GM21526 (cell line): ENCODE results near the gene NRP1.
"Not testable (repeated sequence)": the region's sequence is repeated elsewhere in the genome, so short reads cannot be mapped to it uniquely, and the experiment has no call there.

Source experiments
- ATAC-seq: cut with Tn5 transposase; IDR thresholded peaks from one replicate; pipeline ENCODE4 v1.9.1; 2021; ENCODE audit warnings: moderate library complexity; ENCODE audit not compliant: unreplicated experiment, low FRiP score

The NRP1 gene

DNA sequence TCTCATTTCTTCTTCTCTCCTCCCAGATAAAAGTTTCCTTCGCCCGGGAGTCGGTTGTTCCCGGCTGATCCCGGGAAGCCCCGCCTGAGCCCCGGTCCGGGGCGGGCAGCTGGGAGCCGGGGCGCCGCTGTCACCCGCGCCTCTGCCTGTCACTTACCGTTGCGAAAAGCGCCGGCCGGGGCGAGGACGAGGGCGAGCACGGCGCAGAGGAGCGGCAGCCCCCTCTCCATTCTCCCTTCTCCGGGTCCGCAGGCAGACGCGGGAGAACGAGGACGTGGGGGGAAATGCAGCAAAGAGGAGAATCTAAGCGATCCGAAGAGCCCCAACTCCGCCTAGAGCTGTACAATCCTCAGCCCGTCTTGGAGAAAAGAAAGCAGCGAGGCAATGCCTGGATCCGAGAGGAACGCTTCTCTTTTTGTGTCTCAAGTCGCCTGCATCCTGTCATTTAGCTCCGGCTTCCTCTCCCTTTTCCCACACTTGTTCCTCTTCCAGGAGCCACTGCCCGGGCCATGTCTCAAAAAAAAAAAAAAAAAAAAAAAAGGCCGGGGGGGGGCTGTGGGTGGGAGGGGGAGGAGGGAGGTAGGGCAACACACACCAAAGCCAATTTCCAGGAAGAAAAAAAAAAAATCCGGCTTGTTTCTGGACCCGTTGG, at the start of gene NRP1:
TSS of gene NRP1 (minus strand) at position 515 of the 652 bp plus-strand sequence. CDS start at position 230, 285 bp downstream.
- no peak for ATAC-seq

DNA sequence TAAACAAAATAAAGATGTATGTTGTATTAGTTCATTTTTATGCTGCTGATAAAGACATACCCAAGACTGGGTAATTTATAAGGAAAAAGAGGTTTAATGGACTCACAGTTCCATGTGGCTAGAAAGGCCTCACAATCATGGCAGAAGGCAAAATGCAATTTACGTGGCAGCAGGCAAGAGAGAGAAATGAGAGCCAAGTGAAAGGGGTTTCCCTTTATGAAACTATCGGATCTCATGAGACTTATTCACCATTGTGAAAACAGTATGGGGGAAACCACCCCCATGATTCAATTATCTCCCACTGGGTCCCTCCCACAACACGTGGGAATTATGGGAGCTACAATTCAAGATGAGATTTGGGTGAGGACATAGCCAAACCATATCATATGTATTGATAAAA, 49.7 kb upstream of the NRP1 start:
- ATAC-seq, result not testable (repeated sequence)

DNA sequence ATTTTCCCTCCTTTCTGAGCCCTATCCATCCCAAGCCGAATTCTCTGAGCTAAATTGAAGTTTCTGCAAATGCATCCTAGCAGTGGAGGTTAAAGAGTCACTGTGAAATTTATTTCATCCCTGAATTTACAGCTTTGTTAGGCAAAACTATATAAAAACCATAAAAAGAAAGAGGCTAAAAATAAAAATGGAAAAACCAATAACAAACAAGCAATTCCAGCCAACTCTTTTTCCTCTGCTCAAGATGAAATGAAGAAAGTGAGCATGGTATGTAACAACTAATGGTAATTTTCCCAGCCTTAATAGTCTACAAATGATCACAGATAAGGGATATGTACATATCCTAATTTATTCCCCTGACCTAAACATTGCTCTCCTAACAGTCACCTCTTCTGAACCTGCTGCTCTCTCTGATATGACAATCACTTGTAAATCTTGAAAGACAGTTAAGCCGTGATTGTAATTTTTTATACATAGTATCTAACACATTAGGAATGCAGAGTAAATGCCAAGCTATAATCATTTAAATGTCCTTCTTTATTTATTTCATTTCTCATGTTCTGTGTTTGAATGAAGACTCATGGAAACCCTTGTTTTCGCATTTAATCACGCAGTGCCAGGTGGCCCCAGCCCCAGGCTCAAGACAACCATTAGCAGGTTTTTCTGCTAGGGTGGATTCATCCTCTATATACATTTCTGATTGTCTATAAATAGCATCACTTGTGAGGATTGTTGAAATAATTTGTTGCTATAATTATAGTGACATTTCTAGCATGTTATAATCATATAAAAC, 48.6 kb upstream of the NRP1 start:
- no peak for ATAC-seq

DNA sequence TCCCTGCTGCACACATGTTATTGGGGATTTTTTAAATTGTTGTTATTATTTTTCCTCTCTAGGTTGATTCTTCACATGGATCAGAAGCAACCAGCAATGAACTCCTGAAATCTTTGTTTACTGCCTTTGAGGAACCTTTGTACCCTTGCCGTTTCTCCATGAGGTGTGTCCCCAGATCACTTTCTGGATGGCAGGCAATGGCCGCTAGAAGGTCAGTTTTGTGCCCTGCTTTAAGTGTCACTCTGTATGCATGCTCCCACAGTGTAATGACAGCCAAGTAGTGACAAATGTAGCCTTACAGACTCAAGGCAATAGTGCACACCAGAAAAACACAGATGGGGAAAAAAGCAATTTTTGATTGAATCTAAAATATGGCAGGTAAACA, 47.7 kb upstream of the NRP1 start:
- ATAC-seq, result no peak

DNA sequence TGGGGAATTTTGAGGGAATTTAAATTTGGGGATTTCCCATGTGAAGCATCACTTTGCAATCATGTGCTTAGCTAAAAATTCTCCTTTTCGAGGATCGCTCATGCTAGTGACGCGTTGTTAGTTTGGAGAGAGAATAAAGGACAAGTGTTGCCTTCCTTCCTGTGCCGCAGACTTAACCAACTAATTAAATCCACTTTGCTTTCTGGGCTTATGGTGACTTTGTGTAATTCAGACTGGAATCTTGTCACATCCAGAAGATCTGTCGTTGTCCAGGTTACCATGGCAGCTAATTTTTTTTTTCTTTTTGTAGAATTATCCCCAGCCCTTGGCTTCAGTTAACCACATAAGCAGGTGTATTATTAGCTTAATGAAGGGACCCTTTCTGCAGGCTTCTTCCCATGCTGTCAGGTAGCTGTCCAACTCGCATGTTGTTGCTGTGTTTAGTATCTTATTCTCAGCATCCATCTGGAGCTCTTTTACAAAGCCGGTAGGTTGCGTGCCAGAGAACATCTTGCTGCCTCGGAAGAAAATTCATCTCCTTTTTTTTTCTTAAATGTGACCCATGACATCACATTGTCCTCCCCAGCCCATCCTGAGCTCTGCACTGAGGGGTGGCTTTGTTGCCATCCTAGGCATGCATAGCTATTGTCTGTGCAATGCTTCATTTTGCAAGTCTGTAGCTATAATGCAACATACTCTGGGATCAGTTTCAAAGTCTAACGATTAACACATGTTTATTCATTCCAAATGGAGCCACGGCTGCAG, 47.2 kb upstream of the NRP1 start:
- no peak for ATAC-seq

DNA sequence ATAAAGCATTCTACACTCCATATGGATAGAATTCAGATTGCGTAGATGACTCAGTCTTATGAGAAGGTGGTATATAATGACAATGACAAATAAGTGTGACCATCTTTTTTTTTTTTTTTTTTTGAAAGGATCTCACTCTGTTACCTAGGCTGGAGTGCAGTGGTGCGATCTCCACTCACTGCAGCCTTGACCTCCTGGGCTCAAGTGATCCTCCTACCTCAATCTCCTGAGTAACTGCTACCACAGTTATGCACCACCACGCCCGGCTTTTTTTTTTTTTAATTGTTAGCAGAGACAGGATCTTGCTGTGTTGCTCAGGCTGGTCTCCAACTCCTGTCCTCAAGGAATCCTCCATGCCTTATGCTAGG, 43.2 kb upstream of the NRP1 start:
- ATAC-seq, result no peak

DNA sequence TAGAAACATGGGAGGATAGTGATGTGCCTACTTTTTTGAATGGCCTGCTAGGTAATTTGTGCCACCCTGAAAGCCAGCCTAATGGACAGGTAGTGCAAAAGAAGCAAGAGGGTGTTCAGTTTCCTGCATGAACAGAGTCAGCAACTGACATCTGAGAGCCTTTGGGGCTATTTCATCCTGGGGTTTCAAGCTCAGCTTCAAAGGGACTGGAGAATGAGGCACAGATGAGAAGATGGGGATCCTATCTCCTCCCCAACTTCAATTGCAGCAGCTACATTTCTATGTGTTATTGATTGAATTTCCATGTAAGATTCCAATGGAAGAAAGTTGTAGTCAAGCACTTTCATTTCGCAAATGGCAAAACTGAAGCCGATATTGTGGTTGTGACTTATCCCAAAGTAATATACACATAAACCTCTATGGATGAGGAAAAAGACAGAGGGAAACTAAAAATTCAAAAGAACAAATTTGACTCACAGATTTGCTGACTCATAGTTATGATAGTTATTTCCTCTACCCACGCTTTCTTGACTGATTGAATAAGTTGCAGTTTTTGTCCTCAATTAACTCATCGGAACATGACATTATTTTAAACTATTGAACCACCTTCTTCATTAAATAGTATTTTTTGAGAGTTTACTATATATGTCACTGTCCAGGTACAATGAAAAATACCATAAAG, 42.6 kb upstream of the NRP1 start:
- no peak for ATAC-seq

DNA sequence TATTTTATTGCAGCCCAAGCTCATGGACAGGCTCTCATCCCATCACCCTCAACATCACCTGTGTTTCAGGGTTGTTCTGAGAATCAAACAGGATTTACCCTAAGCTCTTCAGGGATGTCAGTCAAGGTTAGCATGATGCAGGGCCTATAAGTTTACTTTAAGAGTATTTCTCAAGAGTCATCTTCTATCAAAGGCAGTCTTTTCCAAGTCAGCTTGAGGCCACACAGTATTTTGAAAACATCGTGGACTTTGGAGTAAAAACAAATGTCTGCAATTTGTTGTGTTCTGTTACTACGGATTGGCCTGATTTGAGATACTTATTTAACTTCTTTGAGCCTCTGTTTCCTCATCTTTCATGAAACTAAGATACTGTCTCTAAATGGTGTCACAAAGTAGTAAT, 42.0 kb upstream of the NRP1 start:
- no peak for ATAC-seq

DNA sequence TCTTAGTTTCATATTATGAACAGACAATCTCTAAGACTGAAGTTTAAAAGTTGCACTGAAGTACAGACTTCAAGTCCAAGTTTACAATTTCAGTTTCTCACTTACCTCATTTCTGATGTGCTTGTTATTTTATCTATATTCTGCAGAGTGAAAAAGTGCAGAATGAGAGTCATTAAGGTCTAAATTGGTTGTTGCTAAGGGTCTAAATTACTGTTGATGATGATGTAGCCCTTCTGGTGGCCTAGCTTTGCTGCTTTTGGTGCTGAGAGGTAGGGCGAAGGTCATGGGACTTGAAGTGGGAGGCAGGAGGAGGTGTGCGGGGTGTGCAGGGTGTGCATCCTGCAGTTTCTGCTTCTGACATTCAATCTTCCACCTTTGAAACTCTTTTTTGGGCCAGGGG, 38.8 kb upstream of the NRP1 start:
- no peak for ATAC-seq

DNA sequence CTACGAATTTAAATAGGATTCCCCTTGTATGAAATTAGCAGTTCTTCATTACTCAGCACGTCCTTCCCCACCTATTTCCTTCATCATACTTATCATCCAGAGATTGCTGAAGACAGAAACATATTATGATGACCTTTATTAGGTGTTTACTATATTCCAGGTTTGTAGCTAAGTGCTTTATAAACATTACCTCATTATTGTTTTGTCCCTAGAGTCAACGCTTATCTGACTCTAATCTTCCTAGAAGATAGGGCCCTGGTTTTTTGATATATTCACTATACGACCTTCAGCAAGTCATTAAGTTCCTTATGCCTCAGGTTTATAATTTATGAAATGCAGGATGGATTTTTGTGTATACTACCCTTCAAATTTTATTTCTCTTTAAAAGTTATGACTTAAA, 36.8 kb upstream of the NRP1 start:
- no peak for ATAC-seq

DNA sequence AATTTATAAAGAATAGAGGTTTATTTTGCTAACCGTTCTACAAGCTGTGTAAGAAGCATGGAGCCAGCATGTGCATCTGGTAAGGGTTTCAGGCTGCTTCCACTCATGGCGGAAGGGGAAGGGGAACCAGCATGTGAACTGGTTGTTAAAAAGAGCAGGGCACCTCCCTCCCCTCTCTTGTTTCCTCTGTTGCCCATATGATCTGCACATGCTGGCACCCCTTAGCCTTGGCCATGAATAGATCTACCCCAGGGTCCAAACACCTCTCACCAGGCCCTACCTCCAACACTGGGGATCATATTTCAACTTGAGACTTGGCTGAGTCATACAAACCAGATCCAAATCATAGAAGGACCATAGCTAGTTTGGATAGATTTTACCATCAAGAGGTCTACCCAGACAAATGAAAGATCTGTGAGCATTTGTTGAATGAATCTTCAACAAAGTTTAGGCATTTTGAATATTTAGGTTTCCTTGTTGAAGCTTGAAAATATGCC, 36.0 kb upstream of the NRP1 start:
- ATAC-seq, result no peak

DNA sequence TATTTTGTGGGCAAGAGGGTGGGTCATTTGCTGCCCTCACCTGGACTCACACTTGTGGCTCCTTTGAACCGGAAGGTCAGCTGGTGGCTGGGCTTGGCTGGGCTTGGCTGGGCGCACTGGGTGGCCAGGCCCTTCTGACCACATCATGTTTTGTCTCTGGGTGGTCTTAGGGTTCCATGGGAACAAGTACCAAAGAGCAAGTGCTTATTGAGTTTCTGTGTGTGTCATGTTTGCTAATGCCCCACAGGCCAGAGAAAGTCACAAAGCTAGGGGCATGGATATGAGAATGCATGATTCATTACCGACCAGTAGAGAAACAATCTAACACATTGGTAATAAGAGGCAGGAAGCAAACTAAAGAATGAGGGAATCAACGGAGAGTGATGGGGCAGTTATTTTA, 33.6 kb upstream of the NRP1 start:
- no peak for ATAC-seq

DNA sequence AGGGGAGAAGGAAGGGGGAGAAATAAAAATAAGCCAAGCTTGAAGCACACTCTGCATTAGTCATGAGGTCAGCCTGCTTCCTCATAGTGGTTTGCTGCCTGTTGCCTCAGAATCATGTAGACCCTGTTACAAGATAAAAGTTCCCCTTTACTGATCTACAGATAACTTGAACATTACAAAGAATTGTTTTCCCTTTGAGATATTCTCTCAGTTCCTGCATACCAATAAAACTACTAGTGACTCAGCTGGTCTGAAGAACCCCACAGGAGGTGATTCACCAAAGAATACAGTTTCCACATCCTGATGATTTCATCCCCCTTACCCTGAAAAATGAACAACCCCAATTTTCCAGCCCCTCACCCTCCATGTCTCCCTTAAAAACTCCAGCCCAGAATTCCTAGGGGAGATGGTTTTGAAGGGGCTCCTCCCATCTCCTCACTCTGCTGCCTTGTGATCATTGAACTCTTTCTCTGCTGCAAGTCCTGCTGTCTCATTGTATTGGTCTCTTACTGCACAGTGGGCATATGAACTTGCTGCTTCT, 31.5 kb upstream of the NRP1 start:
- no peak for ATAC-seq

DNA sequence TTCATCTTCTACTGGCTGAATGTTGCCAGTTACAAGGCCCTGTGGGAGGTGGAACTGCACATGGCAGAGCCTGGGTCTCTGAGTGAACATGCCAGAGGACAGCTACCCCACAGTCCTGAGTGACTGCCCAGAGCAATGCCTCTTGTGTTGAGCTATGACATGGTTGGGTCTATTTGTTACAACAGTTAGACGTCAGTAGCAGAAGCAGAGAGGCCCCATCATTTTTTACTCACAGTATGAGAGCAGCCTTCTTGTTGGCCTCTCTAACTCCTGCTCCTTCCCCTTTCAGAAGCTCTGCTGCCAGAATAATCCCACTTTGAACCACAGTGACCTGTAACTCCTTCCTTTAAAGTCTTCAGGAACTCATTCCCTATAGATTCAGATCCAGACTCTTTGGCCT, 30.8 kb upstream of the NRP1 start:
- no peak for ATAC-seq

DNA sequence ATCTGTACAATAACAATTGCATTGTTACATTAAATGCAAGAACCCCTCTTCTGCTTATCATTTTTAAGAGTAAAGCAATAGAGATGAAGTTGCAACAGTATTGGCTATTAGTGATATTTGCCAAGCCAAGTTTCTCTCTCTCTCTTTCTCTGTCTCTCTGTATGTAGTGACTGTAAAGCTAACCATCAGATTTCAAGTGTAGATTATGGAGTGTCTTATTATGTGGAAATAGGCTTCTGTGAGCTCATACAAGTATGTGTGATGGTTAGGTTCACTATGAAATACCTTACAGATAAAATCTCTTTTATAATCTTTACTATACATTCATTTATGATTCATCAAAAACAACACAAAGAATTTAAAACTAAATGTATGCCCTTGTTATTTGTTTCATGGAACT, 28.6 kb upstream of the NRP1 start:
- no peak for ATAC-seq

DNA sequence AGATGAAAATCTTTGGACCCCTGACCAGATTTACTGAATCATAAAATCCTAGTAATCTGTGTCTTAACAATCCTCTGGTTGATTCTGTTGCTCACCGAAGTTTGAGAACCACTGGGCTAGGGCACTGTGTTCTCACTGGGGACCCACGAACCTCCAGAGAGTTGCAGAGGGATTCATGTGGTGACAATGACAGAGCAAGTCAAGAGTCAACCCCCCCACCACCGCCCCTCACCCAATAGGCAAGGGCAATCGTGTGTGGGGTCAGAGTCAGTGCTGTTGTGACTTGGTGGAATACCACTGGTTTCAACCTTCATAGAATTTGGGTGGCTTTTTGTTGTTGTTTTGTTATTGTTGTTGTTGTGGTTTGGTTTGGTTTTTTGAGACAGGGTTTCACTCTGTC, 23.5 kb upstream of the NRP1 start:
- ATAC-seq, result no peak

DNA sequence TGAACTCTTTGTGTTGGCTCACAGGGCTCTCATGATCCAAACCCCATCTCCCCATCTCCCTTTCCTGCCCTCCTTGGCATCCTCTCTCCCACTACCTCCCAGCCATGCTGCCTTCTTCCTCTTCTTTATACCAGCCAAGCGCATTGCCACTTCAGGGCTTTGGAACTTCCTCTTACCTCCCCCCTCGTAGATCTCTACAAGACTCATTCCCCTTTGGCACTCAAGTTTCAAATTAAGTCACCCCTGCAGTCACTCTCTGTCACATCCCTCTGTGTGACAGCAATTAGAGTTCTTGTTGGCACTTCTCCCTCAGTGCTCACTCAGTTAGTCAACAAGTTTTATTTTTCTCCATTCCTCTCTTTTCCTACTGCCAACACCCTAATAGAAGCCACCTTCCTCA, 20.8 kb upstream of the NRP1 start:
- ATAC-seq, result no peak

DNA sequence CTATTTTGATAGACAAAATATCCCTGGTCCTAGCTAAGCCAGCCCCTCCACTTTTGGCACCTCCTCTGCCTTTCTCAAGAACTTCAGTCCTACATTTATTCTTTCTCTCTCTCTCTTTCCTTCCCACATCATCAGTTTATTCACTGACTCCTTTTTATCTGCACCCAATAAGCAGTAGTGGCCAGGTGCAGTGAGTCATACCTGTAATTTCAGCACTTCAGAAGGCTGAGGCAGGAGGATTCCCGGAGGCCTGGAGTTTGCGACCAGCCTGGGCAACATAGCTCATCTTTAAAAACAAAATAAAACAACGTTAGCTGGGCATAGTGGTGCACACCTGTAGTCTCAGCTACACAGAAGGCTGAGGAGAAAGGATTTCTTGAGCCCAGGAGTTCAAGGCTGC, 19.4 kb upstream of the NRP1 start:
- ATAC-seq, result no peak

DNA sequence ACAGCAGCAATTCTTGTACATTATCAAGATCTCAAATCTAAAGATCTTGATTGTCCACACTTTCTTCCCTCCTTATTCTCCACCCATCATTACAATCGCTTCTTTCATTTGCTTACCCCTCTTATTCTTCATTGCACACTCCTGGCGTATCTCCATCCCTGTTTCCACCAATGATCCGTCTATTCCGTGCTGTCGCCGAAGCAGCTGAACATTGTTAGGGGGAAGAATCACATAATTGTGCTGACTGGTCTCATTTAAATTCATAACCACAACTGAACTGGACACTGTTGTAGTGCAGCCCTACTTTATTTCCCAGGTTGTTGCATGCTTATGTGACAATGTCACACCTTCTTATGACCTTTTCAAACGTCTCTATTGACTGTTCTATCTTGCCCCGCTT, 18.9 kb upstream of the NRP1 start:
- ATAC-seq, result no peak

DNA sequence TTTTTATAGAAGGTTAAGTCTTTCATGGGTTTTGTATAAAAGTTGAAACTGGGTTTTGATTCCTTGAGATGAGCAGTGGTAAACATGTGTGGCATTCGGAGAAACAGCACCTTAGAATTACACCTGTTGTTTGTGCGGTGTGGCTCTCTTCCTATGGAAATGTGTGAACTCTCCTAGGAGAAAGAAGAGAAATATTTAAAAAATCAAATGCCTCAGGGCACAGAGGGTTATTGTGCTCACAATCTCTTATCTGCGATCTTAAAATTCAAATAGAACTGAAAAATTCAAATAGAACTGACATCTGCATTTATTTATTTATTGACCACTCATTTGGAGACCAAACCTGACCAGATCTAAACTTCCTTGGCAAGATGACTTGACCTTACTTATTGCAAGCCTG, 18.1 kb upstream of the NRP1 start:
- no peak for ATAC-seq

DNA sequence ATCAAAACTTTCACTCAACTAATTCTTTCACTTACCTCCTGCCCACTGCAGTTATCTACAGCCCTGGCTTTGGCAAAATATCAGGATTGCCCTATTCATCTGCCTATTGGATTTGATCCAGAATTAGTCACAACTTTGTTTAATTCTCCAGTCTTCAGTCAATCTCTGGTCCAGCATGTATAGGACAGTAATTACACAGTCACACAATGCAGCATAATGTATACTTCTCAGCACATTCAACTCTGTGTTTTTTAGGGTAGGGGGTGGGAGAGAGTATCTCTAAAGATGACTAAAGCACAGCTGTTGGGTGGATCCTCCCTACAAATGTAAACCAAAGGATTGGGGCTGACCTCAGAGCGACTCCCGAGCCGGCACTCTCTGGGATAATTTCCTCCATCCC, 17.7 kb upstream of the NRP1 start:
- ATAC-seq, result no peak
